Measurements from ENCODE around the gene VMO1.

Gene VMO1

GRCh38 chr17:4740025-4740351, 46.2 kb downstream of the VMO1 start:
- Histone ChIP-seq H3K4me3 (ENCODE audit: low read depth, low read length) (peak overlapping the region; percentile 70; the same call in 1 of the 2 replicates), H3K9ac (ENCODE audit: low read depth, low read length) (no peak overlapping the region), H3K27me3 (ENCODE audit: control insufficient read depth, insufficient read depth, low read length) (peaks cover 87% of the 10 kb centered on the region), H3K36me3 (ENCODE audit: control insufficient read depth, insufficient read depth, low read length) (no peaks in the 10 kb centered on the region), H3K9me3 (ENCODE audit: control insufficient read depth, insufficient read depth, low read length) (no peaks in the 10 kb centered on the region), H3K27ac (ENCODE audit: low read depth, low read length) (no peak overlapping the region), H3K4me1 (ENCODE audit: control insufficient read depth, insufficient read depth, low read length) (peaks cover 5% of the 10 kb centered on the region; the same call in 1 of the 2 replicates)

GRCh38 chr17:4739122-4740024, 46.8 kb downstream of the VMO1 start, which contains the start of the genes CXCL16 and ZMYND15:
CXCL16 (minus strand) TSS chr17:4739928; CDS start chr17:4739339, 589 bp downstream.
ZMYND15 (plus strand) TSS chr17:4739833; CDS start chr17:4740549, 716 bp downstream.
- Histone ChIP-seq H3K27me3 (ENCODE audit: control insufficient read depth, insufficient read depth, low read length) (peaks cover 87% of the 10 kb centered on the region), H3K27ac (ENCODE audit: low read depth, low read length) (no peak within 1 kb of the TSS), H3K9me3 (ENCODE audit: control insufficient read depth, insufficient read depth, low read length) (no peaks in the 10 kb centered on the region), H3K4me1 (ENCODE audit: control insufficient read depth, insufficient read depth, low read length) (peaks cover 5% of the 10 kb centered on the region; the same call in 1 of the 2 replicates), H3K9ac (ENCODE audit: low read depth, low read length) (peak within 1 kb of the TSS; percentile 36; the same call in 1 of the 2 replicates), H3K4me3 (ENCODE audit: low read depth, low read length) (peak within 1 kb of the TSS; percentile 70), H3K36me3 (ENCODE audit: control insufficient read depth, insufficient read depth, low read length) (no peaks in the 10 kb centered on the region)

GRCh38 chr17:4738136-4739121, 47.7 kb downstream of the VMO1 start:
- Histone ChIP-seq H3K27ac (ENCODE audit: low read depth, low read length) (no peak overlapping the region), H3K9me3 (ENCODE audit: control insufficient read depth, insufficient read depth, low read length) (no peaks in the 10 kb centered on the region), H3K27me3 (ENCODE audit: control insufficient read depth, insufficient read depth, low read length) (peaks cover 81% of the 10 kb centered on the region), H3K4me3 (ENCODE audit: low read depth, low read length) (peak overlapping the region; percentile 70), H3K9ac (ENCODE audit: low read depth, low read length) (no peak overlapping the region), H3K36me3 (ENCODE audit: control insufficient read depth, insufficient read depth, low read length) (no peaks in the 10 kb centered on the region), H3K4me1 (ENCODE audit: control insufficient read depth, insufficient read depth, low read length) (peaks cover 5% of the 10 kb centered on the region; the same call in 1 of the 2 replicates)

DNA sequence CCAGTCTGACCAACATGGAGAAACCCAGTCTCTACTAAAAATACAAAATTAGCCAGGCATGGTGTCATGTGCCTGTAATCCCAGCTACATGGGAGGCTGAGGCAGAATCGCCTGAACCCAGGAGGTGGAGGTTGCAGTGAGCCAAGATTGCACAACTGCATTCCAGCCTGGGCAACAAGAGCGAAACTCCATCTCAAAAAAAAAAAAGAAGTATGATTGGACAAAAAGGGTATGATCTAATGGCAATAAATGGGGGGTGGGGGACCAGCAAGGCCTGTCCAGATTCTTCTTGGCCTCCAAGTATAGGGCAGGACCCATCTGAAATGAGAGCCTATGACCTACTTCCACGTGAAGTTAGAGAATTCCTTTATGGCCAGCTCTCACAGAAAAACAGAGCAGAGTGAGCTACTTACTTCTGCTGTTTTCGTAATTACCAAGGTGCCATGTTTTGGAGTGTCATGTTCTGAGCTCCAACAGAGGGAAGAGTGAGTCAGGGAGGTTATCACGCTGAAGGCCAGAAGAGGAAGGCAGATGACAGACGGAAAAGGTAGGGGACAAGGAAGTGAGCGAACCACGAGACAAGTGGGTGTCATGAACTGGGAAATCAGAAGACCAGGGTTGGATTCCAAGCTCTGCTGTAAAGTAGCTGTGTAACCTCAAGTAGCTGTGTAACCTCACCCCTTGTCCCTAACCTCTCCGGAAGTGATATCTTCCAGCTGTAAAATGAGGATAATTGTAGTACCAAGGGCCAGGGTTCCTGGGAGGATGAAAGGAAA, 50.1 kb downstream of the VMO1 start:
- Histone ChIP-seq H3K36me3 (ENCODE audit: control insufficient read depth, insufficient read depth, low read length) (no peaks in the 10 kb centered on the region), H3K4me3 (ENCODE audit: low read depth, low read length) (no peak overlapping the region), H3K9me3 (ENCODE audit: control insufficient read depth, insufficient read depth, low read length) (no peaks in the 10 kb centered on the region), H3K4me1 (ENCODE audit: control insufficient read depth, insufficient read depth, low read length) (peaks cover 5% of the 10 kb centered on the region; the same call in 1 of the 2 replicates), H3K27ac (ENCODE audit: low read depth, low read length) (no peak overlapping the region), H3K9ac (ENCODE audit: low read depth, low read length) (no peak overlapping the region), H3K27me3 (ENCODE audit: control insufficient read depth, insufficient read depth, low read length) (peaks cover 62% of the 10 kb centered on the region)
